HG03432 (cell line): Measurements from ENCODE around the gene POLR2J3.
"Not testable (repeated sequence)": the region's sequence is repeated elsewhere in the genome, so short reads cannot be mapped to it uniquely, and the experiment has no call there.

Experiments
- ATAC-seq: cut with Tn5 transposase; IDR thresholded peaks from one replicate; pipeline ENCODE4 v1.9.1; 2021; ENCODE audit warnings: mild to moderate bottlenecking, moderate library complexity; ENCODE audit not compliant: unreplicated experiment

POLR2J3 gene

DNA sequence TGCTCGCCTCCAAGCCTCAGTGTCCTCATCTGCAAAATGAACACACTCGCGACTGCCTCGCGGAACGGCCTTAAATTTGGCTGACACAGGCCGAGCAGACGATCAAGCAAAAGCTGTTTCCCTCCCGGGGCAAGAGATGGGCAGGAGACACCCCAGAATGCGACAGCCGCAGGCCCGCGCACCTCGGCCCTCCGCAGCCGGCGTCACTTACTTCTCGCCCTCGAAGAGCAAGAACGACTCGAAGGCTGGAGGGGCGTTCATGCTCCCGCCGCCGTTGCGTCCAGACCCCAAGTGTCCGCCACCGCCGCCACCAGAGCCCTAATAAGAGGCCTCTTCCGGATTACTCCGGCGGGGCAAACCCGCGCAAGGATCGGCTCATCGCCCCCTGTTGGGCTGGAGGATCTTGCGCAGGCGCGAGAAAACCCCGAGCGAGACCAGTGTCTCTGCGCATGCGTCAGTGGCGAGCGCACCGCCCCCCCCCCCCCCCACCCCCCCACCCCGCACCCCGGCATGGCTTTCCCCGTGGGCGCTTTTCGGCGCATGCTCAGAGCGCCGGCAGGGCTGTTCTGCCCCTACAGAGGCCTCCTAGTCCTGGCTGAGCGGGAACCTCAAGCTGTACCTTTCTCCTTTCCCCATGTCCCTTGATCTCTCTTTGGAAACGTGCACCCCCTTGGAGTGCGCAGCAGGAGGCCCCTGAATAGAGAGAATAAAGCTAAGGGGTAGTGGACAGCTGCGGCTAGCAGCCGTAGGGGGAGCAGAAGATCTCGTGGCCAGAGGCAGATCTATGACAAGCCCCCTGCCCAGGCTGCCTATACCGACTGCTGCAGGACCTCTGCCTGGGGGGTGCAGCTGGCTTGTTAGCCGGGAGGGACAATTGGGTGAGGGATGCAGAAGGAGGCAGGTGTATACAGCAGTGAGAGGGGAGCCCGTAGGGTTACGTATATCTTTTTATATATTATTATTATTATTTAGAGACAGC lies at the start of gene POLR2J3:
TSS of gene POLR2J3 (minus strand) at position 323 of the 979 bp plus-strand sequence. CDS start at position 261, 62 bp downstream.
- peak; percentile 93 for ATAC-seq

GRCh38 chr7:102618122-102618521 lies 45.7 kb upstream of the POLR2J3 start:
- not testable (repeated sequence) for ATAC-seq

GRCh38 chr7:102616507-102617125 lies 44.2 kb upstream of the POLR2J3 start, which contains the start of gene RASA4:
Gene RASA4 (minus strand): TSS chr7:102616756. CDS start chr7:102616689, 67 bp downstream.
- ATAC-seq = peak; percentile 74

DNA sequence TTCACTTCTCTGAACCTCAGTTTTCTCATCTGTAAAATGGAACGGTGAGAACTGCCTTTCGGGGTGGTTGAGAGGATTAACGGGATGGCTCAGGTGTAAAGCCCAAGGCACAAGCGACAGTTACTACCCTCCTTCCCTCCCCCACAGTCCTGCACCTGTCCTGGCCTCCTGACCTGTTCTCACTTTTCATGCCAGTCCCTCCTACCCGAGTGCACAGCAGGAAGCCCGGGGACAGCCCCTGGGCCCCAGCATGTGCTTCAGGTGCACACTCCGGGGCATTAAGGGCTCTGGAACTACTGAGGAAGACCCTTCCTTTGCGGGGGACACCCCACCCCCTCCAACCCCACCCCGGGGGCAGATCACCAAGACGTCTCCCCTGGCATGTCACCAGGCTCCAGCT lies 43.5 kb upstream of the POLR2J3 start:
- ATAC-seq = not testable (repeated sequence)

GRCh38 chr7:102614873-102615272 lies 42.5 kb upstream of the POLR2J3 start:
- not testable (repeated sequence) for ATAC-seq

DNA sequence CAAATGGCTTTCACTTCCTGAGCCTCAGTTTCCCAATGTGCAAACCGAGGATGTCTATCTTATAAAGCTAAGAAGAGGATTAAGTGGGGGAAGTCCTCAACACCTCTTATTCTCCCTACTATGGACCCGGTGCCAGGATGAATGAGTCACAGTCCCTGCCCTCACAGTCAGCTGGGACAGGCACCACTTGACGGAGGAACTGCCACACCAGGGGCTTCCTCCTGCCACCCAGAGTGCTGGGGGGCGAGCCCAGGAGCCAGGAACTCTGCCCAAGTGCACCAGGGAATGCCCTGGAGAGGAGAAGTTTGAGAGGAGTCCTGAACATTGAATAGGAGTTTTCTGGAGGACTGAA lies 41.9 kb upstream of the POLR2J3 start:
- ATAC-seq = peak; percentile 28

DNA sequence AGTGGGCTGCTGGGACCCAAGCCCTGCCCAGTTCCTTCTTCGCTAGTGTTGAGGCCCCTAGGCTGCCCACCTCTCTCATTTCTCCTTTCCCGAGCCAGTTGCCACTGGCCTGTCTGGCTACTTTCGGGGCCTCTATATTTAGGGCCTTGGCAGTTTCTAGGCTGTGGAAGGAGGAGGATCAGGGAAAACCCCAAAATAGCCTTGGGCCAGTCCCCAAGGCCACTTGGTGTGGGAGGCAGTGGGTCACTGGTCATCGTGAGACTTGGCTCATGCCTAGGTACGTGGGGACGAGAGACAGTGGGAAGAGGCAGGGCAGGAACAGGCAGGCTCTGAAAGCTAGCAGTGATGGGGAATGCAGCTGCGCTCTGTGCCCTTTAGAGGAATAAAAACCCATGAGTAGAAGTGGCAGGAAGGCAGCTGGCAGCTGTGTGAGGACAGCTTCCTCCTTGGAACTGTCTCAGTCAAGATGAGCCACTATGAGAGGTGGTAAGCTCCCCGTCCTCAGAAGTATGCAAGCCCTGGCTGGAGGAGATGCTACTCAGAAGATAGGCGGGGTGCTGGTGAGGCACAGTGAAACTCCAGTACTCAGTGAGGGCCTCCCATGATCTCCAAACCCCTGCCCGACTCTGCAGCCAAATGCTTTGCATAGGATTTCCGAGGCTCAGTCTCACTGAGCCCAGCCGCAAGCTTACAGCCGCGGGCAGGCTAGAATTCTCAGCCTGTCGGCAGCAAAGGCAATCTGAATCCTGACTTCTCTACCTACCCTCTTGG lies 41.4 kb upstream of the POLR2J3 start:
- ATAC-seq = peak; percentile 57

DNA sequence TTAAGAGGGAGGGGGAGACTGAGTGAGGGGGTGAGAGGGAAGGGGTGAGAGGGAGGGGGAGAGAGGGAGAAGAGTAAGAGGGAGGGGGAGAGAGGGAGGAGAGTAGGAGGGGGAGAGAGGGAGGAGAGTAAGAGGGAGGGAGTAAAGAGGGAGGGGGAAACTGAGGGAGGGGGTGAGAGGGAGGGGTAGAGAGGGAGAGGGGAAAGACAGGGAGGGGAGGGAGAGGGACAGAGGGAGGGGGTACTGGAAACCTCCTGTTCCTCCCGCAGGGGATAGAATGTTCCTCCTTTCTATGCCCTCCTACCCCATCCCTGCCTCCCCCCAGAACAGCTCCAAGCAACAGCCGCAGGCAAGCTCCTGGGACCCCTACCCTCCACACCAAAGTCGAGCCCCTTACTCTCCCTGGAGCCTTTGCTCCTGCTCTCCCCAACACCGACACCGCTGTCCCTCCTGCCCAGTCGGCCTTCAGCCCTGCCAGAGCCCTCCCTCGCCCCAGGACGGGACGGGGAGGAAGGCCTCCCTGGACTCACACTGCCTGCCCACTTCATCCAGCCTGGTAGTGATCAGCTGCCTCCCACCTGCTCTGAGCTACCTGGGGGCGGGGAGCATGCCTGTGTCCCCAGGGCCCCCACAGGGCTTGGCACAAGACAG lies 39.4 kb upstream of the POLR2J3 start:
- not testable (repeated sequence) for ATAC-seq

GRCh38 chr7:102611013-102611674 lies 38.8 kb upstream of the POLR2J3 start:
- ATAC-seq = peak; percentile 41

GRCh38 chr7:102610441-102610840 lies 38.1 kb upstream of the POLR2J3 start:
- not testable (repeated sequence) for ATAC-seq

GRCh38 chr7:102609734-102610133 lies 37.4 kb upstream of the POLR2J3 start:
- not testable (repeated sequence) for ATAC-seq

DNA sequence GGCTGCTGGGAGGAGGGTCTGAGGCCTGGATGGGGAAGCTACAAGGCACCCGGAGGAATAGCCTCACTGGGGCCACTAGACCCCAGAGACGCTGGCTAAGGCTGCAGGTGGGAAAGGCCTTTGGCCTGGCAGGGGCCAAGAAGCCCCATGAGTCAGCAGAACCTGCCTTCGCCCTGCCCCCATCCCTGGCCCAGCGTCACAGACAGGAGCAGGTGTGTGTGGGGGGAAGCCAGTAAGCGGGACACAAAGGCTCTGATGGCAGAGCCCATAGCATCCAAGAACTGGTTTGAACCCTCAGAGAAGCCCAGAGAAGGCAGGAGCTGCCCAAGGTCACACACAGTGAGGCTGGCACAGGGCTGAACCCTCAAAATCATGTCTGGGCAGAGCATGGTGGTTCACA lies 34.5 kb upstream of the POLR2J3 start:
- ATAC-seq = not testable (repeated sequence)

DNA sequence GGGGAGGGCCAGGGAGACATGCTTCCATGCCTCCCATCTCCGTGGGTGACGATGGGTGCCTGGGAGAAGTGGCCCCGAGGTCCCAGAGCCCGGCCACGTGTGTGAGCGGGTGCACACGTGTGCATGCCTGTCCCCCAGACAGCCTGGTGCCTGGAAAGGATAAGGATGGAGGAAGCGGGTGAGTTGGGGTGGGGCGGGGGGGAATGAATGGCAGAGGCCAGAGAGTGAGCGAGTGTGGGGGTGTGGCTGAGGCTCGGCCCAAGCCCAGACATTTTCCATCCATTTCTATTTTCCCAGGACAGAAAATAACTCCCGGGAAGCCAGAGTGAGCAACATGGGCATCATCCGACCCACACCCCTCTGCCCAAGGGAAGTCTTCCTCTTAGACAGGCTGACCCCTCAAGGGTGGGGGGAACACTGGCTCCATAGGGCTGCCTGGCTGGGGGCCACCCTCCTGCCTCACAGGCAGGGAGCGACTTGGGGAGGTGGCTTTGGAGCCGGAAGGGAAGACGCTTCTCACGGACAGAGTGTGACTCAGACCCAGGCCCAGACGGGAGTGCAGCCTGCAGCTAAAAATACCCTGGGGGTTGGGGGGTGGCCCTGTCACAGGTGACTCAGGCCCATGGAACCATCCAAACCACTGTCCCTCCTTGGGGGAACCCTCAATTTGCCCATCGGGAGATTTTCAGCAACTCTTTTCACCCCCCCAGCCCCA lies 32.2 kb upstream of the POLR2J3 start:
- not testable (repeated sequence) for ATAC-seq

GRCh38 chr7:102602317-102602716 lies 29.9 kb upstream of the POLR2J3 start:
- ATAC-seq = not testable (repeated sequence)

DNA sequence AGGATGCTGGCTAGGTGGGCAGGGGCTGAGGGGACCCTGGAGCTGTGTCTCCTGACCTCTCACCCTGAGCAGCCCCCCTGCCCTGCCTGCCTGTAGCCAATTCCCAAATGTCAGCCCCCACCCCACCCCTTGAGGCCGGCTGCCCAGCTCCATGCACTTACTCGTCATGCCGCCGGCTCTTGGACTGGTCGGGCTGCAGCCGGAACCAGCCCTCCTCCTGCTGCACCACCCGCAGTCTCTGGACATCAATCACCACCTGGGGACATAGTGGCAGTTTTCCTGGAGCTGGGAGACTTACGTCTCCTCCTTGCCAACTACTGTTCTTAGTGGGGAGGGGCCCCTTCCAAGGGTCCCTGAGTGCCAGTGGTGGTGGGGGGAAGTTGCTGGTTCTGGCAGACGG lies 27.3 kb upstream of the POLR2J3 start:
- ATAC-seq = not testable (repeated sequence)

GRCh38 chr7:102596036-102596435 lies 23.7 kb upstream of the POLR2J3 start:
- not testable (repeated sequence) for ATAC-seq

DNA sequence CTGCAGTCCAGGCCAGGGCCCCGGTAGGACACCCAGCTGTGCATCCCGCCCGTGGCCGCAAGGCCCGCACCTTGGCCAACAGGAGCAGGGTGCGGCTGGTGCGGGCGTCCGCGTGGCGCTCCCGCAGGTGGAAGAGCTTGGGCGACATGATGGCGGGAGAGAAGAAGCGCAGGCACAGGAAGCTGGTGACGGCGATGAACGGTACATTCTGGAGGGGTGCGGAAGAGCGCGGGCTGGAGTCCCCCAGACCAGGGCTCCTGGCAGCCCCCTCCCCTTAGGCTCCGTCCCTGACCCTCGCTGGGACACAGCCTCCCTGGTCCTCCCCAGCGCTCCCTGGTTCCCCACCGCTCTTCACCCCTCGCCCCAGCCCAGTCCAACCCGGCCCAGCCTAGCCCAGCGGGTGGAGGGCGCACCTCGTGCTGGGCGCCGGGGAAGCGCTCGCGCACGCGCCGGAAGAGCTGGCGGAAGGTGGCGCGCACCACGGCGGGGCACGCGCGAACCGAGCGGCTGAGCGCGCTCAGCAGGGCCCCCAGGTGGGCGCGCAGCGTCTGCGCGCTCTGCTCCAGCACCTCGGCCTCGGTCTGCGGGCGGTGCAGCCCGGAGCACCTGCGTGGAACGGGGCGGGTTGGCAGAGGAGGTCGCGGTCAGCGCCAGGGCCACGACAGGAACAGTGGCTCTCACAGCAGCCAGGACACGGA lies 21.4 kb upstream of the POLR2J3 start:
- peak; percentile 80 for ATAC-seq

GRCh38 chr7:102592477-102593019 lies 20.2 kb upstream of the POLR2J3 start:
- ATAC-seq = peak; percentile 53
